ENCODE results near the gene ICAM2.

The ICAM2 gene

DNA sequence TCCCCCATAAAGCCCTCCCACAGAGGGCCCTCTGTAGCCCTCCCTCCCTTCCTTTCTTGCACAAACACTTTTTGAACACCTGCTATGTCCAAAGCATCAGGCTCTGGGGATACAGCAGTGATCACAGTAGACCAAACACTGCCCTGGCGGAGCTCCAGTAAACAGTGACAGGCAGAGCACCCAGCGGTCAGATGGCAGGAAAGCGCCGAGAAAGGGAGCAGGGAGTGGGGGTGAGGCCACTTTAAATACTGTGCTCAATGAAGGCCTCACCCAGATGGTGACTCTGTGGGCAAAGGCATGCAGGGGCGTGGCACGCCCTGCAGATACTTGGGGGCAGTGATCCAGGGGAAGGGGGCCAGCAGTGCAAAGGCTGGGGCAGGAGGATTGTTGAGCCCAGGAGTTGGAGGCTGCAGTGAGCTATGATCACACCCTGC lies 14.7 kb downstream of the ICAM2 start:
- peaks cover 4% of the 10 kb centered on the region for H4K20me1 ChIP-seq (ENCODE audit: insufficient read depth, low read length, poor library complexity, severe bottlenecking)
- no peak overlapping the region for H3K9ac ChIP-seq (ENCODE audit: low read depth, low read length, poor library complexity, severe bottlenecking)
- TF ChIP-seq CTCF (conservative IDR thresholded peaks at IDR 0.05; ENCODE audit: low read length) (no peak), EZH2phosphoT487 (IDR thresholded peaks at IDR 0.05; ENCODE audit: borderline replicate concordance) (no peak)
- H3K9me3 ChIP-seq (ENCODE audit: insufficient read depth, low read depth, low read length) = no peaks in the 10 kb centered on the region; the same call in 1 of the 2 replicates
- H3K9me2 ChIP-seq (replicated peaks; ENCODE audit: low read depth, low read length) = no peaks in the 10 kb centered on the region
- H3K79me2 ChIP-seq (ENCODE audit: insufficient read depth, low read length) = peaks cover 42% of the 10 kb centered on the region
- H3K27me3 ChIP-seq (ENCODE audit: insufficient read depth, low read length, poor library complexity, severe bottlenecking) = no peaks in the 10 kb centered on the region
- H3F3A ChIP-seq (ENCODE audit: low read depth) = no peaks in the 10 kb centered on the region
- H3K4me1 ChIP-seq (ENCODE audit: insufficient read depth, low read length, poor library complexity, severe bottlenecking) = peaks cover 33% of the 10 kb centered on the region
- H3K36me3 ChIP-seq (ENCODE audit: insufficient read depth, low read length) = peaks cover 37% of the 10 kb centered on the region; the same call in 1 of the 2 replicates
- no peak overlapping the region for H3K4me3 ChIP-seq (ENCODE audit: low read length, poor library complexity, severe bottlenecking)
- no peak overlapping the region for H2AFZ ChIP-seq (ENCODE audit: low read length)
- H3K4me2 ChIP-seq (ENCODE audit: low read depth, low read length, poor library complexity, severe bottlenecking) = no peak overlapping the region

DNA sequence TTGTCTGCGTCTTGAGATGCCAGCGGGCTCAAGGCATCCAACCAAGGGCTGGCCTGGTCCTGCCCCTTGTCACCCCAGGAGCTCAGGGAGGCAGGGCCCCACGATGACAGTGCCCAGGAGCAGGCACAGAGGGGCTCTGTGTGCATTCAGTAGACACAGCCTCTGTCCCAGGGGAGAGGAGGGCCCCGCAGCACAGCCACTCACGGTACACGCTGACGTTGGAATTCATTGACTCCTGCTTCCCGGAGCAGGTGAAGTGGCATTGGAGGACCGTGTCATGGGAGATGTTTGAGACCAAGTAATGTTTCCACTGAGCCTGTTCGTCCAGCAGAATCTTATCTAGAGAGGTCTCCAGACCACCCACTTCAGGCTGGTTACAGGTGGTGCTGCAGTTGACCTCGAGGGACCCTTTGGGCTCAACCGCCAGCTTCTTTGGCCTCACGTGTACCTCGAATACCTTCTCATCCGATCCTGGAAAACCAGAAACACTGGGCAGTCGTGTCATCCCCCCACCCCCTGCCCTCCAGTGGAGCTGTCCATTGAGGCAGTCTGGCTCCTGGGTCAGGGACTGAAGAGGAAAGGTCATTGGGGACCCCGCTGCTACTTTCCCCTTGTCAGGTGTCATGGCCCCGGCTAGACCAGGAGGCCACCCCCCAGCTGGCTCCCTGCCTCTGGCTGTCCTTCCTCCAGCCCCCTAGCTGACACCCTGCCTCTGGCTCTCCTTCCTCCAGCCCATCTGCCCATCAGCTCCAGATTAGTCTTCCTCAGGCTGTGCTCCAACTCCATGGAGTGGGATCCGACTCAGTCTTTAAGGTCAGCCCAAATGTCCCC lies 15.3 kb downstream of the ICAM2 start:
- no peaks in the 10 kb centered on the region for H3K27me3 ChIP-seq (ENCODE audit: insufficient read depth, low read length, poor library complexity, severe bottlenecking)
- H3K36me3 ChIP-seq (ENCODE audit: insufficient read depth, low read length) = peaks cover 37% of the 10 kb centered on the region; the same call in 1 of the 2 replicates
- peaks cover 4% of the 10 kb centered on the region for H4K20me1 ChIP-seq (ENCODE audit: insufficient read depth, low read length, poor library complexity, severe bottlenecking)
- H3K9ac ChIP-seq (ENCODE audit: low read depth, low read length, poor library complexity, severe bottlenecking) = no peak overlapping the region
- H3K4me1 ChIP-seq (ENCODE audit: insufficient read depth, low read length, poor library complexity, severe bottlenecking) = peaks cover 33% of the 10 kb centered on the region
- no peak overlapping the region for H3K4me2 ChIP-seq (ENCODE audit: low read depth, low read length, poor library complexity, severe bottlenecking)
- no peak overlapping the region for H2AFZ ChIP-seq (ENCODE audit: low read length)
- H3K79me2 ChIP-seq (ENCODE audit: insufficient read depth, low read length) = peaks cover 36% of the 10 kb centered on the region
- H3K9me3 ChIP-seq (ENCODE audit: insufficient read depth, low read depth, low read length) = no peaks in the 10 kb centered on the region; the same call in 1 of the 2 replicates
- no peak overlapping the region for H3K4me3 ChIP-seq (ENCODE audit: low read length, poor library complexity, severe bottlenecking)
- no peaks in the 10 kb centered on the region for H3F3A ChIP-seq (ENCODE audit: low read depth)
- H3K9me2 ChIP-seq (replicated peaks; ENCODE audit: low read depth, low read length) = no peaks in the 10 kb centered on the region
- TF ChIP-seq EZH2phosphoT487 (IDR thresholded peaks at IDR 0.05; ENCODE audit: borderline replicate concordance) = no peak
- TF ChIP-seq CTCF (conservative IDR thresholded peaks at IDR 0.05; ENCODE audit: low read length) = no peak

- H3K27me3 ChIP-seq (ENCODE audit: insufficient read depth, low read length, poor library complexity, severe bottlenecking) = no peaks in the 10 kb centered on the region
- H2AFZ ChIP-seq (ENCODE audit: low read length) = no peak overlapping the region
- H3K36me3 ChIP-seq (ENCODE audit: insufficient read depth, low read length) = peaks cover 37% of the 10 kb centered on the region; the same call in 1 of the 2 replicates
- TF ChIP-seq EZH2phosphoT487 (IDR thresholded peaks at IDR 0.05; ENCODE audit: borderline replicate concordance) (no peak), CTCF (conservative IDR thresholded peaks at IDR 0.05; ENCODE audit: low read length) (no peak)
- no peak overlapping the region for H3K9ac ChIP-seq (ENCODE audit: low read depth, low read length, poor library complexity, severe bottlenecking)
- H3K9me3 ChIP-seq (ENCODE audit: insufficient read depth, low read depth, low read length) = no peaks in the 10 kb centered on the region
- peaks cover 30% of the 10 kb centered on the region for H3K79me2 ChIP-seq (ENCODE audit: insufficient read depth, low read length)
- no peak overlapping the region for H3K4me3 ChIP-seq (ENCODE audit: low read length, poor library complexity, severe bottlenecking)
- H4K20me1 ChIP-seq (ENCODE audit: insufficient read depth, low read length, poor library complexity, severe bottlenecking) = peaks cover 4% of the 10 kb centered on the region
- no peaks in the 10 kb centered on the region for H3K9me2 ChIP-seq (replicated peaks; ENCODE audit: low read depth, low read length)
- no peaks in the 10 kb centered on the region for H3F3A ChIP-seq (ENCODE audit: low read depth)
- peaks cover 26% of the 10 kb centered on the region for H3K4me1 ChIP-seq (ENCODE audit: insufficient read depth, low read length, poor library complexity, severe bottlenecking)
- H3K4me2 ChIP-seq (ENCODE audit: low read depth, low read length, poor library complexity, severe bottlenecking) = no peak overlapping the region
Observed at GRCh38 chr17:64004218-64004770, 16.1 kb downstream of the ICAM2 start.

Data from Loucy (cell line).